Stimulated activated CD4-positive, alpha-beta T cell treated with anti-CD3 and anti-CD28 coated beads, TNF-alpha, amount 100 ng/mL, for 4 hours (primary cell): ENCODE data around the gene PLA2G6.
"Not testable (repeated sequence)": the region's sequence is repeated elsewhere in the genome, so short reads cannot be mapped to it uniquely, and the experiment has no call there.

Source experiments
- DNase-seq, 3 experiments: peaks; one replicate each; pipeline ENCODE4 v3.0.0-alpha.2; 2020; ENCODE audit warnings: low read depth in 3 of 3

Gene PLA2G6

GRCh38 chr22:38132136-38132535 is 49.5 kb downstream of the PLA2G6 start:
- no peak for DNase-seq

- no peak for DNase-seq
Observed at GRCh38 chr22:38131399-38131798, 50.2 kb downstream of the PLA2G6 start.

- no peak for DNase-seq
Observed at GRCh38 chr22:38129856-38130255, 51.8 kb downstream of the PLA2G6 start.

DNA sequence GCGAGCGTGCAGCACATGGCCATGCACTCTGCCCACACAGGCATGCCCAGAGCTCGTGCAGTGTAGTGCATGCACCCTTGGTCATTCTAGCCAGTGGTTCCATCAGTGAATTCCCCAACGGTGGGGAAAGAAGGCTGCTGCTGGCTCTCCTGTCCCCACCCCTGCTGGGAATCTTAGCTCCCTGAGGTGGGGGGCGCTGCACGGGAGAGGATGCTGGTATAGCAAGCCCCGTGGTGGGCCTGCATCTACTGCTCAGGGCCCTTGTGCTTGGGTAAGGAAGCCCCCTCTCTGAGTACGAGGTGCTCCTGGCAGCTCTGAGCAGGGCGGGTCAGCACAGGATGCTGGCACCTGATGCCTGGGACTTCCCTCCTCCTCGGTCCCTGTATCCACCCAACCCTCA is 52.6 kb downstream of the PLA2G6 start:
- no peak for DNase-seq

- no peak for DNase-seq
Observed at GRCh38 chr22:38127869-38128268, 53.8 kb downstream of the PLA2G6 start.

GRCh38 chr22:38126928-38127668 is 54.5 kb downstream of the PLA2G6 start:
- DNase-seq = no peak

- no peak for DNase-seq
Observed at GRCh38 chr22:38125751-38126201, 55.9 kb downstream of the PLA2G6 start.

DNA sequence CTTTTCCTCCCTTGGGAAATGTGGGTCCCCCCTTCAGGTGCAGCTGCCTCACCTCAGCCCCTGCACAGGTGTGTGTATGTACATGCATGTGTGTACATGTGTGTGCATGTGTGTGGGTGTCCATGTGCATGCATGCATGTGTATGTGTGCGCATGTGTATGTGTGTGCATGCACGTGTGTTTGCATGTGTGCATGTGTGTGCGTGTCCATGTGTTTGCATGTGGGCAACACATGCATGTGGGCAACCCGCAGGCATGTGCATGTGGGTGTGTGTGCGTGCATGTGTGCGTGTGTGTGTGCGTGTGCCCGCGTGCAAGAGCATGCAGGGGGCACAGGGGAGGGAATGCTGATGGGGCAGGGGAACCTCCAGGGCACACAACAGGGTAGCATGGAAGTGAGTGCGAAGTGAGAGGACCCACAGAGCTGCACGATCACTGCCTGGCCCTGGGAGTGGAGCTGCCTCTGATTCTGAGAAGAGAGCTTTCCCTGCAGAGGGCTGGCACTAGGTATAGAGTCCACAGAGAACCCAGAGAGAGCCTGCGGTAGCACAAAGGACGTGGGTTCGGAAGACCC is 56.5 kb downstream of the PLA2G6 start:
- no peak for DNase-seq

DNA sequence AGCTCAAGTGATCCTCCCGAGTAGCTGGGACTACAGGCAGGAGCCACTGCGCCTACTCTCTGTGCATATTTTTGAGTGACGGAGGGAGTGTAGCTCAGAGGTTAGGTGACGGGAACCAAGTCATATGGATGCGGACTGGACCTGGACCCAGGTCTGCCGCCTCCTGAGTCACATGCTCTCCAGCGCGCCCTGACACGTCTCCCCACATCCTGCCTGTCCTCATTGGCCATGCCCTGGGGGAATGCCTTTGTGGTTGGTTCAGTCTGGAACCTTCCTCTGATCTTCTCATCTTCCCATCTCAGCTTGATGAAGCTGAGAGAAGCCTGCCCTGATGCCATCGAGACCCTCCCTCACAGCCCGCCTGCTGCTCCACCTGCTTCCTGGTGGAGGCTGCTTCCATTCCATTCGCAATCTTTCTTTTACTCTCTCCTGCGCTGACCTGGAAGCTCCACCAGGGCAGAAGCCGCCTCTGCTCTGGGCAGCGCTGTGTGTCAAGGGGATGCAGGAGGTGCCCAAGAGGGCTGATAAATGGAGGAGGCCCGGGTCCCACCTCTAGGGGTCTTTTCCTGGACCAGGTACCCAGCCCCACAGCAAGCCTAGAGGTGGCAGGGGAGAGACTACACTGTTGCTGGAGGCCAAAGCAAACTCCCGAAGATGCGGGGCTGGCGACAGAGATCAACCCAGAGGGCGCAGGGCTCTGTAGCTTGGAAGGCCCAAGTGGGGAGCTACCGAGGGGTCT is 57.2 kb downstream of the PLA2G6 start:
- no peak for DNase-seq

DNA sequence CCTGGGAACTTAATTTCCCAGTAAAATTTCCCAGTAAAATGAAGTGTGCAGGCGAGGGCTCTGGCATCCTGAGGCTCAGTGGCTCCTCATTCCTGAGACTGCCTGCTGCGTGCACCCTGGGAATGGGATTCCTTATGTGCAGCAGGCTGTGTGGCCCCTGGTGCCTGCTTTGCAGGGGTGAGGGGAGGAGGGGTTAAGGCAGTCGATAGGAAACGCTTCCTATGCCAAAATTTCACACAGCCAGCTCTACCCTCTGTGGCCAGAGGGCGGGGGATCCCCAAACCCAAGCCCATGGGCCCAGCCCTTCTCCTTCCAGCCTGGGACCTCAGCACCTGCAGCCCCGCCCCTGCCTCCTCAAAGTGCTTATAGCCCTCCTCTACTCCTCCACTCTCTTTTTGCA is 59.0 kb downstream of the PLA2G6 start:
- DNase-seq = no peak

- no peak for DNase-seq
Observed at GRCh38 chr22:38120359-38121110, 61.1 kb downstream of the PLA2G6 start.

- not testable (repeated sequence) for DNase-seq
Observed at GRCh38 chr22:38118747-38119146, 62.9 kb downstream of the PLA2G6 start.

DNA sequence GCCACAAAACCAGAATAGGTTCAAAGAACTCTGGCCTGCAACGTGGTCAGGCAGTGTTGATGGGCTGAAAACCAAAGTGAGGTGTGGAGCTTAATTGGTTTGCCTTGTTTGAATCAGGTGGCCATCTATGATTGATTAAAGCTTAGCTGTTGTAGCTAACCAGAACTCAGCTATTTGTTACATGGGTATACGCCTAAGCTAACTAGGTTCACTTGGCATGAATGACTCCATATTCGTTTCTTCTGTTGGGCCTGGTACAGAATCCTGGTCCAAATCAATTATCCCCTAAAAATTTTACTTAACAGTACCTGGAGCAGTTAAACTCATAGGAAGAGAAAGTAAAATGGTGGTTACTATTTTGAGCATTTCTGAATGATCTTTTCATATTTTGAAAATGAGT is 63.4 kb downstream of the PLA2G6 start:
- DNase-seq = no peak

DNA sequence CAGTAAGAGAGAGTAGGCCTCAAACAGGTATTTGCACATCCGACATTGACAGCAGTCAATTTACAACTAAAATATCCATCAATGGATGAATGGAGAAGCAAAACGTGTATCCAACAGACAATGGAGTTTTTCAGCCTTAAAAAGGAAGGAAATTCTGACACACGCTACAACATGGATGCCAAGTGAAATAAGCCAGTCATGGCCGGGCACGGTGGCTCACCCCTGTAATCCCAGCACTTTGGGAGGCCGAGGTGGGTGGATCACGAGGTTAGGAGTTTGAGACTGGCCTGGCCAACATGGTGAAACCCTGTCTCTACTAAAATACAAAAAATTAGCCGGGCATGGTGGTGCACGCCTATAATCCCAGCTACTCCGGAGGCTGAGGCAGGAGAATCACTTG is 64.1 kb downstream of the PLA2G6 start:
- not testable (repeated sequence) for DNase-seq

DNA sequence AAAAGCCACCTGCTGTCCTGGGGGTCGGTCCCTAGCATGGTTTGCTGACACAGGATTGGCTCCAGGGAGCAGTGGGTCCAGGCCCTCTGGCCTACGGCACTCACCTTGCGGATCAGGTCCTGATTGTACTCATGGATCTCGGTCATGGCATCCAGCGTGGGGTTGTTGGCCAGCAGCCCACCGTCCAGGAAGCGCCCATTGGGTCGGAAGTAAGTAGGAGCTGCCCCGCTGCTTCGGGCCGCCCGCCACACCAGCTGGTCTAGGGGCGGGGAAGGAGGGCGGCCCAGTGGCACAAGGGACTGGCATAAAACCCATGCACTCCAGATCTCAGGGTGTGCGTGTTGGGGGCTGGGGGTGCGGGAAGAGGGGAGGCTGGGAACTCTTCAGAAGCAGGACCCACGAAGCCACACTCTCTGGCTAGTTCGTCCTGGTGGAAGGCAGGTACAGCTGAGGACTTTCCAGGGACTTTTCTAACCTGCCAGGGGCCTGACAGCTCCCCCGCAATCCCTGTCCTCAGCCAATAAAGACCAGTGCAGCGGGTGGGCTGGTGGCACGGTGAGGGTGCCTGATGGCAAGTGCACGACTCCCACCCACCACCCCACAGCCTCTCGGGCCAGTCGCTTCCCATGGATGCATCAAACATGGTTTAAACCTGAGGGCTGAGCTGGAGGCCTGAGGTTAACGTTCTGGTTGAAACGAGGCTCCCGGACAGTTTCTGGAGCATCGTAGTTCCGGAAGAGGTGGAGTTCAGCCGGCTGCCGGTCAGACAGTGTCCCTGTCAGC is 66.0 kb downstream of the PLA2G6 start:
- DNase-seq = no peak

- DNase-seq = peak; percentile 50 to 62 (median 57)
Observed at GRCh38 chr22:38114484-38115398, 66.9 kb downstream of the PLA2G6 start.

- DNase-seq = no peak
Observed at GRCh38 chr22:38112381-38112780, 69.2 kb downstream of the PLA2G6 start.

GRCh38 chr22:38111925-38112355 is 69.7 kb downstream of the PLA2G6 start:
- DNase-seq = no peak

DNA sequence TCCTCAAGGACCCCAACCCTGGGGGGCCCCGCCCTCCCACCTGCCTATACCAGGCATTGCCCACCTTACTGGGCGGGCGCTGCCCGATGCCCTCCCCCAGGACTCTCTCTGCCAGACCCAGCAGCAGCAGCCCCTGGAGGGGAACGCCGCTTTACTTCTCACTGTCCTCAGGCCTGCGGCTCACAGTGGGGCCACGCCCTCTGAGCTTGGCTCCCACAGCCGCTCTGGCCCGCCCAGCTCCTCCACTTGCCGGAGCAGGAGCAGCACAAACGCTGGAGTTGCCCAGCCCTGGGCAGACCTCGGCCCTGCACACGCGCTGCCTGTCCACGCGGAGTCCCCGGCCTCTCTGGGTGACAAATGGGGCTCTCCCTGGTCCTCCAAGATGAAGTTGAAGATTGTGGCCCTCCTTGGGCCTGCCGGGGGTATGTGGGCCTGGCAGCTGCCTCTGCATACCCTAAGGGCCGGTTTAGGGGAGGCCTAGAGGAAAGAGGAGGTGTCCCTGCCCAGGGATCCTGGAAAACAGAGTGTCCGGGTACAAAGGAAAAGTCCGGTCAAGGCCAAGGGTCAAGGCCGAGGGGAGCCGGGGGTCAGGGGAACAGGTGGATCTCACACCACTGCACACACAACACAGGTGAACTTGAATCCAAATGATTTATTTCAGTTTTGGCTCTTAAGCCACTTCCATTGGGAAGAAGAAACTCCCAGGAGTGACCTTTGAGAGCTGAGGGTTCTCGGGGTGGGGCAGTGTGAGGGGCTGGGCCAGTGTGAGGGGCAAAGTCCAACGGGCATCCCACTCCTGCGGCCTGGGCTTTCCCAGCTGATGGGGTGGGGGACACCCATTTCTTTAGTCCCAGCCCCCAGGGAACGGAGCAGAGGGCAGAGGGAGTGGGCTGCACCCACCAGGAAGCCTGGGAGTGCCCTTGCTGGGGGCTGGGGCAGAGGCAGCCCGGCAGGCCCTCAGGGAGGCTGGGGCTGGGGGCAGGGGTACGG is 70.5 kb downstream of the PLA2G6 start:
- DNase-seq = no peak
